ENCODE data around the gene VRK2. TPM values are rescaled to one million over a fixed set of nuclear protein-coding genes. Genes with fewer than 3 reads are reported as not detected.
"Not testable (repeated sequence)": the region's sequence is repeated elsewhere in the genome, so short reads cannot be mapped to it uniquely, and the experiment has no call there.

Gene VRK2
- total and polyA plus RNA-seq, 2 donors: 17.6 to 19.5 TPM

- 88% methylated on average over 4 of the region's 4 CpGs for WGBS
- H3K4me3 ChIP-seq (ENCODE audit: low read length in 2 of 2): no peak overlapping the region
These were observed 139.9 kb downstream of the VRK2 start for GRCh38 chr2:58186501-58186900.

GRCh38 chr2:58187022-58187421 is 140.4 kb downstream of the VRK2 start:
- DNase-seq (ENCODE audit: low read depth in 6 of 9, low spot score in 9 of 9); H3K4me1 ChIP-seq (ENCODE audit: control insufficient read depth in 2 of 2, insufficient read depth in 2 of 2, low read length in 2 of 2); H3K27me3 ChIP-seq (ENCODE audit: control insufficient read depth in 2 of 2, insufficient read depth in 1 of 2, low read length in 1 of 2); H3K4me3 ChIP-seq (ENCODE audit: low read length in 2 of 2); H3K9me3 ChIP-seq (ENCODE audit: control insufficient read depth in 2 of 2, insufficient read depth in 1 of 2, low read length in 1 of 2); H3K36me3 ChIP-seq (ENCODE audit: control insufficient read depth in 2 of 2, insufficient read depth in 2 of 2, low read length in 1 of 2); H3K27ac ChIP-seq (ENCODE audit: low read depth in 1 of 2, low read length in 1 of 2): not testable (repeated sequence)
- WGBS: 93% methylated on average over 6 of the region's 6 CpGs

More at GRCh38 chr2:58186501-58186900, 139.9 kb downstream of the VRK2 start:
- no peaks in the 10 kb centered on the region for H3K4me1 ChIP-seq (ENCODE audit: control insufficient read depth in 2 of 2, insufficient read depth in 2 of 2, low read length in 2 of 2)
- H3K27me3 ChIP-seq (ENCODE audit: control insufficient read depth in 2 of 2, insufficient read depth in 1 of 2, low read length in 1 of 2): no peaks in the 10 kb centered on the region
- no peak for DNase-seq (ENCODE audit: low read depth in 6 of 9, low spot score in 9 of 9)
- no peaks in the 10 kb centered on the region for H3K9me3 ChIP-seq (ENCODE audit: control insufficient read depth in 2 of 2, insufficient read depth in 1 of 2, low read length in 1 of 2)
- H3K36me3 ChIP-seq (ENCODE audit: control insufficient read depth in 2 of 2, insufficient read depth in 2 of 2, low read length in 1 of 2): no peaks in the 10 kb centered on the region
- no peak overlapping the region for H3K27ac ChIP-seq (ENCODE audit: low read depth in 1 of 2, low read length in 1 of 2)

- DNase-seq (ENCODE audit: low read depth in 6 of 9, low spot score in 9 of 9): no peak
- Histone ChIP-seq H3K27me3 (ENCODE audit: control insufficient read depth in 2 of 2, insufficient read depth in 1 of 2, low read length in 1 of 2) (no peaks in the 10 kb centered on the region), H3K27ac (ENCODE audit: low read depth in 1 of 2, low read length in 1 of 2) (no peak overlapping the region), H3K36me3 (ENCODE audit: control insufficient read depth in 2 of 2, insufficient read depth in 2 of 2, low read length in 1 of 2) (no peaks in the 10 kb centered on the region), H3K9me3 (ENCODE audit: control insufficient read depth in 2 of 2, insufficient read depth in 1 of 2, low read length in 1 of 2) (no peaks in the 10 kb centered on the region), H3K4me3 (ENCODE audit: low read length in 2 of 2) (no peak overlapping the region), H3K4me1 (ENCODE audit: control insufficient read depth in 2 of 2, insufficient read depth in 2 of 2, low read length in 2 of 2) (no peaks in the 10 kb centered on the region)
- WGBS: 98% methylated on average over 2 of the region's 2 CpGs
These were observed 147.9 kb downstream of the VRK2 start for GRCh38 chr2:58194458-58194857.

DNA sequence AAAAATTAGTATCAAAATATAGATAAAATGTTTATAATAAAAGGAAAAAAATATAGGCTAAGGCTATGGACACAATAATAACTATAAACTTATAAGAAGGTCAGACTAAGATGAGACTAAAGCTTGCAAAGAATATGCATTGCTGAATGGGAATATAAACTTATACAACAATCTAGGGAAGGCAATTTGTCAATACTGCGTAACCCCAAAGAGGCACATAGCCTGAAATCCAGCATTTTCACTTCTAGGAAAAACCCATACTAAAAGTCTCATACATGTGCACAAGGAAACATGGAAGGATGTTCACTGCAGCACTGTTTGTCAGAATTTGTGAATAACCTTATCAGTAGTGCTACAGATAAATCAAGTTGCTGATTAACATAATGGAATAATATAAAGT is 149.1 kb downstream of the VRK2 start:
- H3K36me3 ChIP-seq (ENCODE audit: control insufficient read depth in 2 of 2, insufficient read depth in 2 of 2, low read length in 1 of 2): no peaks in the 10 kb centered on the region
- H3K4me3 ChIP-seq (ENCODE audit: low read length in 2 of 2): no peak overlapping the region
- H3K27me3 ChIP-seq (ENCODE audit: control insufficient read depth in 2 of 2, insufficient read depth in 1 of 2, low read length in 1 of 2): no peaks in the 10 kb centered on the region
- no peak for DNase-seq (ENCODE audit: low read depth in 6 of 9, low spot score in 9 of 9)
- H3K9me3 ChIP-seq (ENCODE audit: control insufficient read depth in 2 of 2, insufficient read depth in 1 of 2, low read length in 1 of 2): no peaks in the 10 kb centered on the region
- H3K27ac ChIP-seq (ENCODE audit: low read depth in 1 of 2, low read length in 1 of 2): no peak overlapping the region
- WGBS: 95% methylated on average over 1 of the region's 1 CpG
- H3K4me1 ChIP-seq (ENCODE audit: control insufficient read depth in 2 of 2, insufficient read depth in 2 of 2, low read length in 2 of 2): no peaks in the 10 kb centered on the region

DNA sequence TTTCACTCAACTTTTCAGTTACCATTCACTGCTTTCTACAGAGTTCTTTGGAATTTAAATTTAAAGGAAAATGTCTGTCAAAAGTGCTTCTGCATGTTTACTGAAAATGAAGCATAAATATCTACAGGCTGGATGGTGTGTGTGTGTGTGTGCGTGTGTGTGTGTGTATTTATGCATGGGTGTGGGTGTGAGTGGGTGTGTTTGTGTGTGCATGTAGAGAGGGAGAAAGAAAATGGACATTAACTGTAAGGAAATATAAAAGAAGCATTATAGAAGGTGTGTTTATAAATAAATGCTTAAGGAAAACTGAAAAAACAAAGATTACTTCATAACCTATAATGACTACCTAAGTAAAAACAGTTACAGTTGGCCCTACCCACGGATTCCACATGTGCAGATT is 151.3 kb downstream of the VRK2 start:
- Histone ChIP-seq H3K27me3 (ENCODE audit: control insufficient read depth in 2 of 2, insufficient read depth in 1 of 2, low read length in 1 of 2) (no peaks in the 10 kb centered on the region), H3K4me1 (ENCODE audit: control insufficient read depth in 2 of 2, insufficient read depth in 2 of 2, low read length in 2 of 2) (no peaks in the 10 kb centered on the region), H3K27ac (ENCODE audit: low read depth in 1 of 2, low read length in 1 of 2) (no peak overlapping the region), H3K9me3 (ENCODE audit: control insufficient read depth in 2 of 2, insufficient read depth in 1 of 2, low read length in 1 of 2) (no peaks in the 10 kb centered on the region), H3K4me3 (ENCODE audit: low read length in 2 of 2) (no peak overlapping the region), H3K36me3 (ENCODE audit: control insufficient read depth in 2 of 2, insufficient read depth in 2 of 2, low read length in 1 of 2) (no peaks in the 10 kb centered on the region)
- no peak for DNase-seq (ENCODE audit: low read depth in 6 of 9, low spot score in 9 of 9)
- 95% methylated on average over 2 of the region's 2 CpGs for WGBS

- Histone ChIP-seq H3K4me3 (ENCODE audit: low read length in 2 of 2) (no peak overlapping the region), H3K9me3 (ENCODE audit: control insufficient read depth in 2 of 2, insufficient read depth in 1 of 2, low read length in 1 of 2) (no peaks in the 10 kb centered on the region), H3K27ac (ENCODE audit: low read depth in 1 of 2, low read length in 1 of 2) (no peak overlapping the region), H3K27me3 (ENCODE audit: control insufficient read depth in 2 of 2, insufficient read depth in 1 of 2, low read length in 1 of 2) (no peaks in the 10 kb centered on the region), H3K36me3 (ENCODE audit: control insufficient read depth in 2 of 2, insufficient read depth in 2 of 2, low read length in 1 of 2) (no peaks in the 10 kb centered on the region), H3K4me1 (ENCODE audit: control insufficient read depth in 2 of 2, insufficient read depth in 2 of 2, low read length in 2 of 2) (no peaks in the 10 kb centered on the region)
- 95% methylated on average over 1 of the region's 1 CpG for WGBS
- DNase-seq (ENCODE audit: low read depth in 6 of 9, low spot score in 9 of 9): no peak
These were observed 155.8 kb downstream of the VRK2 start for GRCh38 chr2:58202404-58202803.

DNA sequence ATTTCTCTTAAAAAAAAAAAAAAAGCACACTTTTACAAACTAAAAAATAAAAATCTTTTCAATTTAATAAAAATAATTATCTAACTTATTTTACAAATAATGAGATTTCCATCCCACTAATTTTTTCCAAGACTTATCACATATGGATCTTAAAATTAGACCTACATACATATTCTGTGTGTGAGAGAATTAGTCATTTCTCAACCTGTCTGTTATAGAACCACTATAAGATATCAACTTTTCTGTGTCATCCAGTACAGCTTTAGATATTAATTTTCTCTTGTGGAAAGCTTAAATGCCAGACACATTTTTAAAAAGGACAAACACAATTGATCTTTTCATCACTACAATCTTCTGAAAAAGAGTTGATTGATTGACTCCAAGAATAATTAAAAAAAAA is 156.4 kb downstream of the VRK2 start:
- H3K4me3 ChIP-seq (ENCODE audit: low read length in 2 of 2): no peak overlapping the region
- no peak overlapping the region for H3K27ac ChIP-seq (ENCODE audit: low read depth in 1 of 2, low read length in 1 of 2)
- no peaks in the 10 kb centered on the region for H3K4me1 ChIP-seq (ENCODE audit: control insufficient read depth in 2 of 2, insufficient read depth in 2 of 2, low read length in 2 of 2)
- H3K9me3 ChIP-seq (ENCODE audit: control insufficient read depth in 2 of 2, insufficient read depth in 1 of 2, low read length in 1 of 2): no peaks in the 10 kb centered on the region
- no peaks in the 10 kb centered on the region for H3K27me3 ChIP-seq (ENCODE audit: control insufficient read depth in 2 of 2, insufficient read depth in 1 of 2, low read length in 1 of 2)
- no peak for DNase-seq (ENCODE audit: low read depth in 6 of 9, low spot score in 9 of 9)
- no peaks in the 10 kb centered on the region for H3K36me3 ChIP-seq (ENCODE audit: control insufficient read depth in 2 of 2, insufficient read depth in 2 of 2, low read length in 1 of 2)

DNA sequence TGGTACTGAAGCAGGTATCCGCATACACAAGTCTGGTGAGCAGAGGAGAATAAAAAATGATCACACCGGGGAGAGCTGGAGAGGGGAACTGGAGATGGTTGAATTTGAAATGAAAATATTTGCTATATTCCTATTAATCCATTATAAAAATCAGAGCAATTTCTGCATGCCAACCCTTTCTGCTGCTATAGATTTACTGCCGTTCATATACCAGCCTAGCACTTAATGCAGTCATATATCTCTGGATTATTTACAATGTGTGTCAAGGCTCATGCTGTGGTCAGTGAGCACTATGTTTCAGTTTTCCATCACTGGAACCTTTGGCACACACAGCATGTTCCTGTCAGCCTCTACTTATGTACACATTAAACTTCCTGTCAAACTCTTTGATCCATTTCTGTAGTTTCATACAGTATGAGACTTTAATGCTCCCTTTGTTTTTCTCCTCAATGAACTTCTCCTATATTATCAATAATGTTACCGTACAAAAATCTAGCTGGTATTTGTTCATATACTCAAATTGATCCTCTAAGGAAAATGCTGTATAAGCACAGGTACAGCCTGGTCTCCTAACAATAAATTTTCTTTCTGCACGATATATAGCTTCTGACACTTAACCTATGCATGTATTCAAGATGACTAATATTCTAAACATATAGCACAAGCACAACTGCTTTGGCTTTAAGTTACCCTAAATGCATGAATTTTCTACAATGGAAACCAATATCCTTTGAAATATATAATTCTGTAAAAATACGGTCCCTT is 157.8 kb downstream of the VRK2 start:
- Histone ChIP-seq H3K27me3 (ENCODE audit: control insufficient read depth in 2 of 2, insufficient read depth in 1 of 2, low read length in 1 of 2) (no peaks in the 10 kb centered on the region), H3K9me3 (ENCODE audit: control insufficient read depth in 2 of 2, insufficient read depth in 1 of 2, low read length in 1 of 2) (no peaks in the 10 kb centered on the region), H3K27ac (ENCODE audit: low read depth in 1 of 2, low read length in 1 of 2) (no peak overlapping the region), H3K36me3 (ENCODE audit: control insufficient read depth in 2 of 2, insufficient read depth in 2 of 2, low read length in 1 of 2) (no peaks in the 10 kb centered on the region), H3K4me1 (ENCODE audit: control insufficient read depth in 2 of 2, insufficient read depth in 2 of 2, low read length in 2 of 2) (no peaks in the 10 kb centered on the region), H3K4me3 (ENCODE audit: low read length in 2 of 2) (no peak overlapping the region)
- DNase-seq (ENCODE audit: low read depth in 6 of 9, low spot score in 9 of 9): no peak
- 98% methylated on average over 6 of the region's 6 CpGs for WGBS

GRCh38 chr2:58206785-58207184 is 160.2 kb downstream of the VRK2 start:
- no peak for DNase-seq (ENCODE audit: low read depth in 6 of 9, low spot score in 9 of 9)
- H3K36me3 ChIP-seq (ENCODE audit: control insufficient read depth in 2 of 2, insufficient read depth in 2 of 2, low read length in 1 of 2): peaks cover 4% of the 10 kb centered on the region in 2 donors
- H3K27ac ChIP-seq (ENCODE audit: low read depth in 1 of 2, low read length in 1 of 2): no peak overlapping the region
- no peak overlapping the region for H3K4me3 ChIP-seq (ENCODE audit: low read length in 2 of 2)
- H3K4me1 ChIP-seq (ENCODE audit: control insufficient read depth in 2 of 2, insufficient read depth in 2 of 2, low read length in 2 of 2): no peaks in the 10 kb centered on the region
- no peaks in the 10 kb centered on the region for H3K27me3 ChIP-seq (ENCODE audit: control insufficient read depth in 2 of 2, insufficient read depth in 1 of 2, low read length in 1 of 2)
- WGBS: 100% methylated on average over 1 of the region's 1 CpG
- H3K9me3 ChIP-seq (ENCODE audit: control insufficient read depth in 2 of 2, insufficient read depth in 1 of 2, low read length in 1 of 2): peaks cover 0 to 8% of the 10 kb centered on the region in 2 donors

Measured in thymus (tissue), 11 donors.